HG03571 (cell line): Measurements from ENCODE around the gene HDLBP.
A peak's percentile ranks its signal among the peaks of the same experiment; 100 is the strongest.
"Not testable (repeated sequence)": the region's sequence is repeated elsewhere in the genome, so short reads cannot be mapped to it uniquely, and the experiment has no call there.

ENCODE experiments used
- ATAC-seq: cut with Tn5 transposase; IDR thresholded peaks from one replicate; pipeline ENCODE4 v1.9.1; 2021; ENCODE audit not compliant: unreplicated experiment

HDLBP gene

GRCh38 chr2:241279828-241280227 lies 35.6 kb downstream of the HDLBP start:
- no peak for ATAC-seq

GRCh38 chr2:241279413-241279812 lies 36.1 kb downstream of the HDLBP start:
- no peak for ATAC-seq

- not testable (repeated sequence) for ATAC-seq
These were observed 37.2 kb downstream of the HDLBP start for GRCh38 chr2:241278306-241278705.

- ATAC-seq: no peak
These were observed 39.6 kb downstream of the HDLBP start for GRCh38 chr2:241275910-241276309.

GRCh38 chr2:241275504-241275903 lies 40.0 kb downstream of the HDLBP start:
- no peak for ATAC-seq

GRCh38 chr2:241274127-241274526 lies 41.3 kb downstream of the HDLBP start:
- ATAC-seq: no peak

GRCh38 chr2:241273210-241274020 lies 42.1 kb downstream of the HDLBP start:
- ATAC-seq: no peak

- ATAC-seq: peak; percentile 48
These were observed 42.9 kb downstream of the HDLBP start for GRCh38 chr2:241272303-241273209.

- ATAC-seq: peak; percentile 37
These were observed 43.7 kb downstream of the HDLBP start for GRCh38 chr2:241271706-241272302.

GRCh38 chr2:241270531-241270930 lies 44.9 kb downstream of the HDLBP start:
- ATAC-seq: no peak

- ATAC-seq: no peak
These were observed 45.6 kb downstream of the HDLBP start for GRCh38 chr2:241269707-241270520.

- ATAC-seq: no peak
These were observed 46.6 kb downstream of the HDLBP start for GRCh38 chr2:241268716-241269445.

GRCh38 chr2:241268306-241268705 lies 47.2 kb downstream of the HDLBP start:
- ATAC-seq: no peak

- ATAC-seq: no peak
These were observed 48.0 kb downstream of the HDLBP start for GRCh38 chr2:241267249-241268067.

GRCh38 chr2:241265506-241265905 lies 50.0 kb downstream of the HDLBP start:
- ATAC-seq: no peak

GRCh38 chr2:241263061-241263460 lies 52.4 kb downstream of the HDLBP start:
- ATAC-seq: no peak

- no peak for ATAC-seq
These were observed 53.8 kb downstream of the HDLBP start for GRCh38 chr2:241261628-241262027.

GRCh38 chr2:241260911-241261310 lies 54.6 kb downstream of the HDLBP start:
- ATAC-seq: no peak
